CD14-positive monocyte (primary cell): ENCODE results near the gene ATF6. TPM values are rescaled to one million over a fixed set of nuclear protein-coding genes. Genes with fewer than 3 reads are reported as not detected.

Source experiments
- DNase-seq, 3 donors: peaks; one replicate each; pipeline ENCODE4 v3.0.0-alpha.2; 2011 to 2022
- H2AFZ ChIP-seq: 2 replicates; pipeline ENCODE4 v1.6.0; 2012; ENCODE audit warnings: mild to moderate bottlenecking, low read depth, low read length, inconsistent platforms; ENCODE audit not compliant: insufficient read depth, poor library complexity, severe bottlenecking
- H3K27ac ChIP-seq, 2 donors: 1 replicate in 1 of 2; 2 replicates in 1 of 2; pipeline ENCODE4 v1.5.1; 2012 to 2013; ENCODE audit warnings: low read length in 2 of 2, control low read depth in 1 of 2, inconsistent platforms in 1 of 2, low read depth in 1 of 2, mild to moderate bottlenecking in 1 of 2
- H3K27me3 ChIP-seq, 2 donors: one replicate each; pipeline versions ENCODE4 v1.6.0 to v1.6.1; 2011 to 2013; ENCODE audit warnings: low read length in 2 of 2; ENCODE audit not compliant: control insufficient read depth in 2 of 2, insufficient read depth in 2 of 2
- H3K36me3 ChIP-seq, 2 donors: replicated peaks in 1 of 2; 1 replicate in 1 of 2; 2 replicates in 1 of 2; pipeline versions ENCODE4 v1.5.1 to v1.6.1; 2012 to 2013; ENCODE audit warnings: low read length in 2 of 2, control low read depth in 1 of 2, inconsistent platforms in 1 of 2, mild to moderate bottlenecking in 1 of 2; ENCODE audit not compliant: insufficient read depth in 2 of 2, control insufficient read depth in 1 of 2
- H3K4me1 ChIP-seq, 2 donors: 1 replicate in 1 of 2; 2 replicates in 1 of 2; pipeline versions ENCODE4 v1.5.1 to v1.6.1; 2012 to 2013; ENCODE audit warnings: low read length in 2 of 2, control low read depth in 1 of 2, inconsistent platforms in 1 of 2, mild to moderate bottlenecking in 1 of 2, moderate library complexity in 1 of 2; ENCODE audit not compliant: insufficient read depth in 2 of 2, control insufficient read depth in 1 of 2
- H3K4me2 ChIP-seq: replicated peaks from 2 replicates; pipeline ENCODE3; 2012; ENCODE audit warnings: low read length, moderate library complexity, mild to moderate bottlenecking; ENCODE audit not compliant: poor library complexity, severe bottlenecking; ENCODE audit errors: extremely low read depth
- H3K4me3 ChIP-seq, 3 experiments: fragments of 200-600 bp in 1 of 3; sonication (generic) in 1 of 3; replicated peaks in 1 of 3; 1 replicate in 2 of 3; 2 replicates in 1 of 3; pipeline ENCODE4 v1.5.1; 2011 to 2013; ENCODE audit warnings: low read length in 3 of 3, mild to moderate bottlenecking in 3 of 3, control low read depth in 2 of 3, low read depth in 2 of 3, inconsistent platforms in 1 of 3, moderate library complexity in 1 of 3
- H3K79me2 ChIP-seq: 2 replicates; pipeline ENCODE4 v1.6.0; 2012; ENCODE audit warnings: mild to moderate bottlenecking, control low read depth, inconsistent platforms, low read length, moderate library complexity; ENCODE audit not compliant: insufficient read depth
- H3K9ac ChIP-seq: 2 replicates; pipeline ENCODE4 v1.6.0; 2017; ENCODE audit warnings: low read length, mild to moderate bottlenecking; ENCODE audit not compliant: insufficient read depth, poor library complexity, severe bottlenecking
- H3K9me3 ChIP-seq, 2 donors: replicated peaks in 1 of 2; 1 replicate in 1 of 2; 2 replicates in 1 of 2; pipeline versions ENCODE4 v1.5.1 to v1.6.1; 2012 to 2013; ENCODE audit warnings: low read length in 2 of 2, control low read depth in 1 of 2; ENCODE audit not compliant: control insufficient read depth in 1 of 2, insufficient read depth in 1 of 2
- H4K20me1 ChIP-seq: 2 replicates; pipeline ENCODE4 v1.6.0; 2012; ENCODE audit warnings: mild to moderate bottlenecking, low read length, control low read depth, moderate library complexity; ENCODE audit not compliant: insufficient read depth
- H3K27ac Mint-ChIP-seq, 7 donors: one replicate each; pipeline ENCODE4 v1.8.0; 2020; ENCODE audit warnings: mild to moderate bottlenecking in 7 of 7, mixed read lengths in 7 of 7, moderate library complexity in 6 of 7, inconsistent platforms in 2 of 7
- H3K27me3 Mint-ChIP-seq, 3 donors: one replicate each; pipeline ENCODE4 v1.8.0; 2021 to 2022; ENCODE audit warnings: low read depth in 3 of 3, mild to moderate bottlenecking in 3 of 3, mixed read lengths in 3 of 3, moderate library complexity in 3 of 3, inconsistent platforms in 1 of 3
- H3K36me3 Mint-ChIP-seq, 2 donors: one replicate each; pipeline ENCODE4 v1.8.0; 2020; ENCODE audit warnings: mixed read lengths in 2 of 2, inconsistent platforms in 1 of 2, mild to moderate bottlenecking in 1 of 2
- H3K4me1 Mint-ChIP-seq: one replicate; pipeline ENCODE4 v1.8.0; 2020; ENCODE audit warnings: mild to moderate bottlenecking, mixed read lengths
- H3K4me3 Mint-ChIP-seq, 2 donors: one replicate each; pipeline ENCODE4 v1.8.0; 2020; ENCODE audit warnings: mild to moderate bottlenecking in 2 of 2, mixed read lengths in 2 of 2, moderate library complexity in 1 of 2
- H3K9me3 Mint-ChIP-seq, 7 donors: one replicate each; pipeline ENCODE4 v1.8.0; 2020 to 2022; ENCODE audit warnings: mixed read lengths in 7 of 7, mild to moderate bottlenecking in 6 of 7, moderate library complexity in 6 of 7, inconsistent platforms in 2 of 7
- CTCF ChIP-seq: fragments of 200-600 bp; IDR thresholded peaks from one replicate; pipeline ENCODE4 v1.8.0; 2022; ENCODE audit warnings: antibody characterized with exemption, mild to moderate bottlenecking
- WGBS: methylation state at CpG from one replicate; pipeline ENCODE4 v1.1.5; 2013; ENCODE audit warnings: missing lambda C conversion rate; ENCODE audit not compliant: insufficient coverage; 5-methylcytosine and 5-hydroxymethylcytosine counted together
- intact Hi-C, 2 donors: fragments of 100-400 bp; cut with micrococcal nuclease; formaldehyde crosslinking; loops; one replicate each; pipeline versions ENCODE4 v1.15.0 to v1.15.1; 2023
- polyA plus RNA-seq, 3 donors: library from polyadenylated mRNA; depleted of rRNA in 1 of 3; unstranded in 2 of 3; stranded (reverse) in 1 of 3; fragments of 300-500 nt in 2 of 3; fragments of >200 nt in 1 of 3; fragmentation: Illumina TruSeq in 2 of 3; gene quantifications; 1 replicate in 2 of 3; 2 replicates in 1 of 3; pipeline ENCODE4 v1.2.3, GENCODE V29; 2012 to 2021

Gene ATF6
- polyA plus RNA-seq, 3 donors, result 13.4 to 25.6 (median 22.2) TPM

GRCh38 chr1:161866241-161866640 lies 100.1 kb downstream of the ATF6 start:
- H3K4me2 ChIP-seq, result no peak overlapping the region
- Mint-ChIP-seq H3K36me3 (peaks cover 72 to 73% of the 10 kb centered on the region in 2 donors), H3K27me3 (no peaks in the 10 kb centered on the region), H3K4me1 (no peaks in the 10 kb centered on the region), H3K9me3 (no peaks in the 10 kb centered on the region), H3K27ac (no peak overlapping the region), H3K4me3 (no peak overlapping the region)
- no peaks in the 10 kb centered on the region for H3K9me3 ChIP-seq
- no peaks in the 10 kb centered on the region for H3K4me1 ChIP-seq
- intact Hi-C loops, result no loop called here
- H3K9ac ChIP-seq, result no peak overlapping the region
- WGBS, result 100% methylated on average over 2 of the region's 3 CpGs
- no peak for TF ChIP-seq CTCF
- no peaks in the 10 kb centered on the region for H3K27me3 ChIP-seq
- no peaks in the 10 kb centered on the region for H4K20me1 ChIP-seq
- no peaks in the 10 kb centered on the region for H3K79me2 ChIP-seq
- H3K4me3 ChIP-seq, result no peak overlapping the region
- peaks cover 62 to 75% of the 10 kb centered on the region in 2 donors for H3K36me3 ChIP-seq
- DNase-seq, result no peak
- no peak overlapping the region for H2AFZ ChIP-seq
- H3K27ac ChIP-seq, result no peak overlapping the region

- Mint-ChIP-seq H3K36me3 (peaks cover 68 to 70% of the 10 kb centered on the region in 2 donors), H3K4me1 (no peaks in the 10 kb centered on the region), H3K27me3 (no peaks in the 10 kb centered on the region), H3K9me3 (no peaks in the 10 kb centered on the region), H3K27ac (no peak overlapping the region), H3K4me3 (no peak overlapping the region)
- Histone ChIP-seq H3K4me2 (no peak overlapping the region), H3K4me1 (no peaks in the 10 kb centered on the region), H3K9ac (no peak overlapping the region), H3K27me3 (no peaks in the 10 kb centered on the region), H3K36me3 (peaks cover 52 to 72% of the 10 kb centered on the region in 2 donors), H3K79me2 (no peaks in the 10 kb centered on the region), H4K20me1 (no peaks in the 10 kb centered on the region), H2AFZ (no peak overlapping the region), H3K4me3 (no peak overlapping the region), H3K9me3 (no peaks in the 10 kb centered on the region), H3K27ac (no peak overlapping the region)
- no CpG with 5 or more reads among the region's 2 CpGs for WGBS
- DNase-seq, result no peak
- no peak for TF ChIP-seq CTCF
- intact Hi-C loops, result no loop called here
These were observed 102.7 kb downstream of the ATF6 start for GRCh38 chr1:161868832-161869231.
